HG03432 (cell line): ENCODE results near the gene PHLDB1.
"Not testable (repeated sequence)": the region's sequence is repeated elsewhere in the genome, so short reads cannot be mapped to it uniquely, and the experiment has no call there.

Experiments used
- ATAC-seq: cut with Tn5 transposase; IDR thresholded peaks from one replicate; pipeline ENCODE4 v1.9.1; 2021; ENCODE audit warnings: mild to moderate bottlenecking, moderate library complexity; ENCODE audit not compliant: unreplicated experiment

Gene PHLDB1

DNA sequence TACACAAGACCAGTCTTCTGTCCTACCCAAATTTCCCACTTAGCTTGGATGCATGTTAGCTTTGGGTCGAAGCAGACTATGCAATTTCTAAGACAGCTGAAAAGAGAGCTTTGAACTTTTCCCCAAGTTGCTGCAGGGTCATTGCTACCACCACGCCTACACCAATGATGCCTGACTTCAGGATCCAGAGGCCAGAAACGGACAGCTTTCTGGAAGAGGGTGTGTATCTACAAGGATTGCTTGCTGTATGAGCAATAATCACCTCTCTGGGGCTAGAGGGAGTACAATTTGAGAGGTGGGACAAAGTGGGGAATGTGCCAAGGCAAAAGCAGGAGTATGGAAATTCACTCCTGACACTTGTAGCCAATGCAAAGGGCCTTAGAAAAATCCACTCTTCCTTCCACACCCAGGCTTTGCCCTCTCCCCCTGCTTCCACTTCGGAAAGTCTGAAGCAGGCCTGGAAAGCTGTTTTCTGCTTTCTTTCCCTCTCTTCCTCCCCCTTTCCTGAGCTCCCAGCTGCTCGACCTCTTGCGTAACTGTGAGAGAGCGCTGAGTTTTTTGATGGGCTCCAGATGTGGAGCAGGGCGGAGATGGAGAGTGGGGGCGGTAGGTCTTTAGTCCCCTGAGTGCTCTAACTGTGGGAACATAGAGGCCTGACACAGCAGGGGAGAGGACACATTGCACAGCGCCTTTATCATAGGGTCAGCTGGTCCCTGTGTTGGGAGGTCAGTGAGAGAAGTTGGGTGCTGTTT is 2.1 kb upstream of the PHLDB1 start:
- no peak for ATAC-seq

- no peak for ATAC-seq
Measured at GRCh38 chr11:118606157-118606843, 1.1 kb upstream of the PHLDB1 start.

DNA sequence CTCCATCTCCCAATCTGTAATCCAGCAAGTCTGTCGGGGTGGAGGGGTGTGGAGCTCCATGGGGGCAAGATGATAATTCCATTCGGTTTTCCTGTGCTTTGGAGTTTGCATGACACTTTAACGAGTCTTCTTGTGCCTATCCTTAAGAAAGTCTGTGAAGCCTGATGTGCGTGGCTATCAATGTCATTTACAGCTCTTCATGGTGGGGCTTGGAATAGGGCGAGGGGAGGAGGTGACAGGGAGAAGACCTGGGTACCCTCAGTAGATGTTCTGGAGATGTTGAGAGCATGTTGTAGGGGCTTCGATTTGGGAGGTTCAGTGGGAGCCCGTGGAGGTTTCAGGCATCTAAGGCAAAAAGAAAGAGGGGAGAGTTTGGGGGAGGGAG is 579 bp upstream of the PHLDB1 start:
- ATAC-seq = no peak

DNA sequence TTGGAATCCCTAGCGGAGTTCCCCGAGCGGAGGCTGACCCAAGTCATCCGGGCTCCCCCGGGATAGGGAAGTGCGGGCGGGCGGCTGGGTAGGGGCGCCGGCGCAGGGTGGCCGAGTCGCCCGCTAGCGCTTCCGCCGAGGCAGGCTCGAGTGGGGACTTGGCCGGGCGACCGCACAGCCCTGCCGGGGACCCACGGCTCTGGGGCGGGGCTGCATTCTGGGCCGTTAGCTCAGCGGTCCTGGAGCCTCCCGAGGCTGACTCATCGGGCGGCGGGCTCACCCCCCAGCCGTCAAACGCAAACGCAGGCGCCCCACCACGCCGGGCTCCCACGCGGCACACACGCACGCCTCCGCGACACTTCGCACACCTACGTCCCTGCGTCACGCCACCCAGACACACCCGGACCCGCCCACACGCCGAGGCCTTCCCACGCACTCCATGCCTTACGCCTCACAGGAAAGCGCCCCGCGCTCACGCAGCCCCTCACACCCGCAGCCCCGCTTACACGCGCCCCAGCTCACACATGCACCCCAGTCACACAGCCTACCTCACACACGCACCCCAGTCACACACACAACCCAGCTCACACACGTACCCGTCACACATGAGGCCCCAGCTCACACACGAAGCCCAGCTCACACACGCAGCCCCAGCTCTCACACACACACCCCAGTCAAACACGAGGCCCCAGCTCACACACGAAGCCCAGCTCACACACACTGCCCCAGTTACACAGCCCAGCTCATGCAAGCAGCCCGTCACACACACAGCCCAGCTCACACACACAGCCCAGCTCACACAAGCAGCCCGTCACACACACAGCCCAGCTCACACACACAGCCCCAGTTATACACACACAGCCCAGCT is 1.2 kb downstream of the PHLDB1 start:
- ATAC-seq = no peak

- no peak for ATAC-seq
Measured at GRCh38 chr11:118609380-118610224, 2.2 kb downstream of the PHLDB1 start.

DNA sequence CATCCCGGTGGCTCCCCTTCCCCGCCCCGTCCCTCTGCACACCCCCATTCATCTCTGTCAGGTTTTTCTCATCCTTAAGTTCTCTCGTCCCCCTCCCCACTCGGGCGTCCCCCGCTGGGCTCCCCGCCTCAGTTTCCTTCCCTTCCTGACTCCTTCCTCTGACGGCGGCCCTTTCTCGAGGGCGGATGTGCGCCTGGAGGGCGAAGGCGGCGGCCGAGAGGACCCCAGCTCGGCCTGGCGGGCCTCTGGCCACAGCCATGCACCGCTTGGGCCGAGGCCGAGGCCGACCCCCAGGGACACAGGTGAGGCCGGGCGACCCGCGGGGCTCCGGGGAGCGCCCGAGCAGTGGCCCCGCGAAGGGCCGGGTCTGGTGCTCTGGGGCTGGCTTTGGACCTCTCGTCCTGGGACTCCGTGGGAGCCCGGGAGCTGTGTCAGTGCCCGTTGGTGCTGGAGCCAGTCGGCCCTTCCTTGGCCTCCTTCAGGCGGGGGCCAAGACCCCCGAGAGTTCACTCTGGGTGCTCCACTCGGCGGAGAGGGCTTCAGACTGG is 2.9 kb downstream of the PHLDB1 start:
- peak; percentile 7 for ATAC-seq

GRCh38 chr11:118610773-118611432 is 3.5 kb downstream of the PHLDB1 start:
- ATAC-seq = peak; percentile 56

DNA sequence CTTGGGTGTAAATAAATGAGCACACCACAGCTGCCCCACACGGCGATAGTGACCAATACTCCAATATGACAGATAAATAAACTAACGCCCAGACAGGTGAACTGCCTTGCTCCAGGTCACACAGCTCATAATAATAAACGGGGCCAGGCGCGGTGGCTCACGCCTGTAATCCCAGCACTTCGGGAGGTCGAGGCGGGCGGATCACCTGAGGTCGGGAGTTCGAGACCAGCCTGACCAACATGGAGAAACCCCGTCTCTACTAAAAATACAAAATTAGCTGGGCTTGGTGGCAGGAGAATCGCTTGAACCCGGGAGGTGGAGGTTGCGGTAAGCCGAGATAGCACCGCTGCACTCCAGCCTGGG is 4.0 kb downstream of the PHLDB1 start:
- ATAC-seq = not testable (repeated sequence)

DNA sequence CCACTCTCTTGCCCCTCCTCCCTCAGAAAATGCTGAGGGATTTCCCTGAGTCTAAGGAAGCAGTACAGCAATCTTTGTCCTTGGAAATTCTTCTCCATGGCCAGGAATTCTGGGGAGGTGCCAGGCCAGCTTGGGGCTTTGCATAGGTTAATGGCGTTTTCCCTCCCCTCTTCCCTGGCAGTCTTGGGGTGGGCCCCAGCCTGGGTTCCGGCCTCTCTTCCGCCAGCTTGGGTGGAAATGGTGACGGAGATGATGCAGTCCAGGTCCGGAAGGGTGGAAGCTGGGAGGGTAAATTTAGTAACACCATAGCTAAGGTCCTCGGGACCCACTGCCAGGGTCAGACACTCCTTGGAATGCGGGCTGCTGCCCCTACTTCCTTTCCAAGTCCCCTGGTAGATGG is 5.0 kb downstream of the PHLDB1 start:
- no peak for ATAC-seq

- ATAC-seq = no peak
Measured at GRCh38 chr11:118614511-118614910, 7.1 kb downstream of the PHLDB1 start.

DNA sequence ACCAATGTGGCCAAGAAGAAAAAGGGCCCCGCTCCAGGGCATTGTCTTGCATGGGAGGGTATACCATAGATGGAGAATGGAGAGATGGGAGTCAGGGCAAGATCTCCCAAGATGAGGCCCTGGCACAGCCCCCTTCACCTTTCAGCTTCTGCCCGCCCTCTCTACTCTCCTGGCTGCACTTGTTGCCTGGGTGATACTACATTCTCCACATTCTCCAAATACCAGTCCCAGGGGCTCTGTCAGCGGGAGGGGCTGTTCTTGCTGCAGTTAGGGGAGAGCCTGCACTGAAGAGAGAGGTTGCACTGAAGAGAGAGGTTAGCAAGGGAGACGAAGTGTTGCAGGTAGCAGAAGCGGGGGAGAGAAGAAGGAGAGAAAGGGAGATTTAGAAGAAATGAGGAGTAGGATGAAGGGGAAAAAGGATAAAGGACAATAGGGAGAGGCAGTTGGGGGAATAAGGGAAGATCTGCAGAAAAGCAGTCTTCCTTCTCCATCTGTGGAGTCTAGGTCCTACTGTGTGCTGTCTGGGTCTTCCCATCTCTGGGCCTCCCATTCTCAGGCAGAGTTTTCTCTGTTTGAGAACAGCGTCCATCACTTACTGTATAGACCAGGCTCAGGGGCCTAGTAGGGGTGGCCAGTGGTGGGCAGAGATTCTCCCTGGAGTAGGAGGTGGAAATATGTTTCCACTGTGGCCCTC is 8.0 kb downstream of the PHLDB1 start:
- ATAC-seq = no peak

GRCh38 chr11:118615976-118616371 is 8.6 kb downstream of the PHLDB1 start:
- ATAC-seq = no peak

DNA sequence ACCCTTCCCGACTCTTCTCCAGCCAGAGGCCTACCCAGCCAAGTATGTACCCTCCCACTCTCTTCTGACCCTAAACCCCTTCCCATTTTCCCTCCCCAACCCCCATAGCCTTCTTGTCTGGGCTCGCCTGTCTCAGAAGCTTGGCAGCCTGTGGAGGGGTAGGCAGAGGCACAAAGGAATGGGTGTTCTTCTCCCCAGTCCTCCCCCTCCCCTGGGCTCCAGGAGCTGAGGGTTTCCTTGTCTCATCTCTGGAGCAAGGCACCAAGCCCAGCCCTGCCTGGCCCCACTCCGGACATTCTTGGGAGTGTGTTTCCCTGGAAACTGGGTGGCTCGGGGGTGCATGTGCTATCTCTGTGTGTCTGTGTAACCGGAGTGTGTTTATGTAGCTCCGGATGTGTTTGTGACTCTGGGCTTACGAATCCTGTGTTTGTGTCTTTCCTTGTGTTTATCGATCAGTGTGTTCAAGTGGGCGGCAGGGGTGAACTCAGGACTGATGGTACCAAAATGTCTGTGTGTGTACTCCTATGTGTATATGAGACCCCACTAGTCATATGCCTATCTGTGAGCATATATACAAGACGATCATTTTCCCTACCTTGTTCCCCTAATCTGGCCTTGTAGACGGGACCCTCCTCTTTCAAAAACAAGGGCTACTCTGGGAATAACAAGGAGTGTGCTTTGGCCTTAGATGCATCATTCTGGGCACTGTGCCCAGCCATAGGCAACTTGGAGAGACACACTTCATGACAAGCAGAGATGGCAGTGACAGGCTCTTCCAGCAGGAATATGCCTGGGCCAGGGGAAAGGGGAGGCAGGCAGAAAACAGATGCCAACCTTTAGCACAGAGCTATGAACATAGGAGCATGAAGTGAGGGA is 10.9 kb downstream of the PHLDB1 start:
- ATAC-seq = no peak

GRCh38 chr11:118618991-118619375 is 11.6 kb downstream of the PHLDB1 start:
- ATAC-seq = no peak

DNA sequence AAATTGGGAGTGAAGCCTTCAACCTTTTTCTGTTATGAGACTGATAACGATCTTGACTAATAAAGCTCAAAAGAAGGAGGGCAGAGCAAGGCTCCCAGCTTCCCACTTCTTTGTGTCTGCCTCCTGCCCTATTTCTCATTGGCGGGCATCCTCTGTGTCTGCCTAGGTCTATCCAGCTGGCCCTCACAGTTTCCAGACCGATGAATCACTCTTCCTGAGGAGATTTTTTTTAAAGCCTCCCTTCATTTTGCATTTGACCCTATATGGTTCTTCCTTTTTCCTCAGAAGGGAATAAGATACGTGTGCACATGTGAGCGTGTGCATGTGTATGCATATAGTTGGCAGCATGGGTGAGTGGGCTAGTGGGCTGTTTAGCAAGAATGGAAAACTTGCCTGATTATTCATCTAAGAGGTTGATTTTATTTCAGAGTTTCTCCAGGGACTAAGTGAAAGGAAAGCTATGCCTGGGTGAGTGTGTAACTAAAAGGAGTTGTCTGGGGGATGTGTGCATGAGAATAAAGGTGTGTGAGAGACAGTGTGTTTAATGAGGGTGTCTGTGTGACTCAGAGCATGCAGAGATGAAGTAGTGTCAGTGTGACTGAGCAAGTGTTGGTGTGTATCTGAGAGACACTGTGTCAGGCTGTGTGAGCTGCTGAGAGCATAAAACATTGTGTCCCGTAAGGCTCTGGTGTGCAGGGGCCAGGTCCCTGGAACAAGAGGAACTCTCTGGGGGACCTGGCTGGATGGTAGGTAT is 12.2 kb downstream of the PHLDB1 start:
- ATAC-seq = no peak

DNA sequence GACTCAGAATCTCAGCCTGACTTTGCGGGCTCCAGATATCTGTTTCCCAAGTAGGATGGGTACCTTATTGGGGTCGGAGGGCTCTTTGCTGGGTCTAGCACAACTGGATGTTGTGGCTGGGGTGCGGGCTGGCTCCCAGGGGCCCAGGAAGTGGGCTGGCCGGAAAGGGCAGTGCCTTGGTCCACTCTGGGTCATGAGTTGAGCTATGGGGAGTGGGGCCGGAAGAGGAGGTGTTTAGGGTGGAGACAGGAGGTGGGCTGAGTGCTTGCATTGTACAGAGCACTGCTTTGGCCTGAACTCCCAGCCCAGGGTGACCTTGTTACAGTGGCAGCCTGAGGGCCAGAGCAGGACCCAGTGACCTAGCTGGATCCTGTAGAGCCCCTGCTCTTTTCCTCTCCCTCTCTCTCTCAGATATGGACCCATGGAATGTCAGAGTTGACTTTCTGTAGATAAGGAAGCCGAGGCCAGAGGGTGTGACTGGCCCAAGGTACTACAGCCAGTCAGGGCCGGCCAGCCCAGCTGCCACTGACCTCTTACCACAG is 13.2 kb downstream of the PHLDB1 start:
- ATAC-seq = no peak

- no peak for ATAC-seq
Measured at GRCh38 chr11:118621071-118621783, 13.8 kb downstream of the PHLDB1 start.
